Ovary (tissue), 9 donors: ENCODE results near the gene SLC22A15. TPM values are rescaled to one million over a fixed set of nuclear protein-coding genes. Genes with fewer than 3 reads are reported as not detected.

ENCODE experiments used
- DNase-seq, 5 donors: peaks; one replicate each; pipeline ENCODE4 v3.0.0-alpha.2; 2019 to 2020
- H3K27ac ChIP-seq, 2 donors: fragments of 200-600 bp; one replicate each; pipeline versions ENCODE4 v1.5.1 to v1.8.0; 2019 to 2022
- H3K27me3 ChIP-seq: fragments of 200-600 bp; one replicate; pipeline ENCODE4 v1.8.0; 2022
- H3K36me3 ChIP-seq: fragments of 200-600 bp; sonication (generic); one replicate; pipeline ENCODE4 v1.5.1; 2019
- H3K4me1 ChIP-seq: one replicate; pipeline ENCODE4 v1.8.1; 2013; ENCODE audit warnings: mild to moderate bottlenecking, moderate library complexity; ENCODE audit not compliant: insufficient read depth
- H3K4me3 ChIP-seq: fragments of 200-600 bp; sonication (generic); one replicate; pipeline ENCODE4 v1.5.1; 2017
- H3K9me3 ChIP-seq, 2 donors: fragments of 200-600 bp in 1 of 2; sonication (generic) in 1 of 2; one replicate each; pipeline versions ENCODE4 v1.5.1 to v1.8.1; 2013 to 2019; ENCODE audit warnings: mild to moderate bottlenecking in 1 of 2, moderate library complexity in 1 of 2
- EP300 ChIP-seq: sonication (generic); formaldehyde crosslinking; IDR thresholded peaks from one replicate; pipeline ENCODE4 v1.6.1; 2017; ENCODE audit warnings: antibody characterized with exemption
- POLR2A ChIP-seq: fragments of 450-650 bp; IDR thresholded peaks from one replicate; pipeline ENCODE4 v1.6.1; 2017; ENCODE audit warnings: antibody characterized with exemption, mild to moderate bottlenecking, moderate library complexity
- WGBS, 3 donors: extraction: QIAGEN DNeasy Blood & Tissue Kit in 1 of 3; methylation state at CpG; one replicate each; pipeline versions ENCODE4 v1.1.5 to v1.1.7; 2013 to 2017; 5-methylcytosine and 5-hydroxymethylcytosine counted together
- intact Hi-C, 4 donors: fragments of 100-400 bp; cut with DNase I; formaldehyde crosslinking; loops; one replicate each; pipeline versions ENCODE4 v1.11.0 to v1.15.1; 2022 to 2023
- polyA plus RNA-seq, 2 donors: library from polyadenylated mRNA; stranded (reverse); fragments of 200-250 nt in 1 of 2; fragments of 350-450 nt in 1 of 2; fragmentation: Illumina TruSeq in 1 of 2; extraction: RNeasy Lipid Tissue Mini Kit (QIAGEN cat#74804) in 1 of 2; gene quantifications; one replicate each; pipeline ENCODE4 v1.2.3, GENCODE V29; 2013 to 2014
- total RNA-seq, 7 donors: library from RNA; depleted of rRNA in 2 of 7; stranded (reverse); fragments of >200 nt in 2 of 7; fragmentation: NEBNext Ultra II Directional in 3 of 7; extraction: Animal tissue kit (Norgen Biotek cat#: 25700) in 3 of 7; gene quantifications; one replicate each; pipeline versions ENCODE4 v1.1.0 to v1.2.4, GENCODE V29; 2016 to 2023
- TF ChIP-seq, protein P1 (sequence below), 3 donors: fragments of 450-650 bp in 2 of 3; fragments of 200-600 bp in 1 of 3; IDR thresholded peaks; one replicate each; pipeline versions ENCODE4 v1.5.1 to v1.8.0; 2016 to 2022; ENCODE audit warnings: antibody characterized with exemption in 3 of 3, mild to moderate bottlenecking in 1 of 3
- donor health status: DM: no; HTN: no; CAD: no; lungs with moderate emphysema.
- donor health status: DM: no; HTN: no; CAD: no.
- donor health status: Bipolar disorder and iron deficiency.
- donor health status: DM: yes; HTN: yes; CAD: no.
- donor health status: DM: no; HTN: no; CAD: no.
- donor health status: DM: yes; HTN: yes; CAD: no.

Gene SLC22A15
- total and polyA plus RNA-seq, 9 donors = 0.51 to 3.8 (median 1.6) TPM

DNA sequence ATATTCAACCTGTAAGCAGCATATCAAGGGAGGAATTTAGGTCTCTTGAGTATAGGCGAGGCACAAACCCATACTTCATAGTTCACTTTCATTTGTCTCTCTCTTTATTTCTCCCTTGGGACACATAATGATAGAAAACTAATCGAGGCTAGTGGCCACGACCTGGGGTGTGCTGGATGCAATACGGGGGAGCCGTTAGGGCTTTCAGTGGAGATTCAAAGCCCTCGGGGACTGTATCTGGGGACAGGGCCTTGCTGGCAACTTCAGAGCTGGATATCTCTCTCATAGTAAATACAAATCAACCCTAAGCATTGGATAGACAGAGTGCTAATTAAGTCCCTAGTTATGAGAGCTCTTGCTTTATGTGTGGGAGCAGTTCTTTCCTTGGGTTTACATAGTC is 36.9 kb upstream of the SLC22A15 start:
- Histone ChIP-seq H3K36me3 (no peaks in the 10 kb centered on the region), H3K4me1 (no peaks in the 10 kb centered on the region), H3K27me3 (no peaks in the 10 kb centered on the region), H3K4me3 (no peak overlapping the region), H3K9me3 (no peaks in the 10 kb centered on the region), H3K27ac (no peak overlapping the region)
- WGBS, 3 donors = 58 to 66% (median 59%) methylated on average over 6 of the region's 6 CpGs
- DNase-seq = no peak
- intact Hi-C loops = no loop called here
- TF ChIP-seq EP300 (no peak), POLR2A (no peak)
- TF ChIP-seq, protein P1, sequence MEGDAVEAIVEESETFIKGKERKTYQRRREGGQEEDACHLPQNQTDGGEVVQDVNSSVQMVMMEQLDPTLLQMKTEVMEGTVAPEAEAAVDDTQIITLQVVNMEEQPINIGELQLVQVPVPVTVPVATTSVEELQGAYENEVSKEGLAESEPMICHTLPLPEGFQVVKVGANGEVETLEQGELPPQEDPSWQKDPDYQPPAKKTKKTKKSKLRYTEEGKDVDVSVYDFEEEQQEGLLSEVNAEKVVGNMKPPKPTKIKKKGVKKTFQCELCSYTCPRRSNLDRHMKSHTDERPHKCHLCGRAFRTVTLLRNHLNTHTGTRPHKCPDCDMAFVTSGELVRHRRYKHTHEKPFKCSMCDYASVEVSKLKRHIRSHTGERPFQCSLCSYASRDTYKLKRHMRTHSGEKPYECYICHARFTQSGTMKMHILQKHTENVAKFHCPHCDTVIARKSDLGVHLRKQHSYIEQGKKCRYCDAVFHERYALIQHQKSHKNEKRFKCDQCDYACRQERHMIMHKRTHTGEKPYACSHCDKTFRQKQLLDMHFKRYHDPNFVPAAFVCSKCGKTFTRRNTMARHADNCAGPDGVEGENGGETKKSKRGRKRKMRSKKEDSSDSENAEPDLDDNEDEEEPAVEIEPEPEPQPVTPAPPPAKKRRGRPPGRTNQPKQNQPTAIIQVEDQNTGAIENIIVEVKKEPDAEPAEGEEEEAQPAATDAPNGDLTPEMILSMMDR (IDR thresholded peaks at IDR 0.05) = no peak

DNA sequence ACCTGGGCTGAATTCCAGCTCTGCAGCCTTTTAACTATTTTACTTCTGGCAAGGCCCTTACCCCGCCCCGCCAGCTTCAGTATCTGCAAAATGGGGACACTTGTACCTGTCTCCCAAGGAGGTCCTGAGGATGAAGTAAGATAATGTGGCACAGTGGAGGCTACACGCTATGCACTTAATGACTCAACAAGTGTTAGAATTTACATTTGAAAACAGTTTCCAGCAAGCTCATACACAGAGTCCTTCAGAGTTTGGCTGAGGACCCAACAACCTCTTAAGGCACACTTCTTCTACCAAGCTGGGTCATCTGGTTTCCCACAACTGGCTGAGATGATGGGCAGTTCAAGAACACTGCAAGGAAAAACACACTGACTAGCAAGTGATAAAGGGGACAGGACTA is 30.2 kb upstream of the SLC22A15 start:
- WGBS, 3 donors = 25 to 66% (median 36%) methylated on average over 3 of the region's 3 CpGs
- Histone ChIP-seq H3K4me3 (no peak overlapping the region), H3K36me3 (no peaks in the 10 kb centered on the region), H3K27ac (no peak overlapping the region), H3K9me3 (no peaks in the 10 kb centered on the region), H3K27me3 (no peaks in the 10 kb centered on the region), H3K4me1 (no peaks in the 10 kb centered on the region)
- intact Hi-C loops = no loop called here
- TF ChIP-seq POLR2A (no peak), EP300 (no peak)
- TF ChIP-seq, protein P1 (IDR thresholded peaks at IDR 0.05) = no peak
- DNase-seq = no peak

DNA sequence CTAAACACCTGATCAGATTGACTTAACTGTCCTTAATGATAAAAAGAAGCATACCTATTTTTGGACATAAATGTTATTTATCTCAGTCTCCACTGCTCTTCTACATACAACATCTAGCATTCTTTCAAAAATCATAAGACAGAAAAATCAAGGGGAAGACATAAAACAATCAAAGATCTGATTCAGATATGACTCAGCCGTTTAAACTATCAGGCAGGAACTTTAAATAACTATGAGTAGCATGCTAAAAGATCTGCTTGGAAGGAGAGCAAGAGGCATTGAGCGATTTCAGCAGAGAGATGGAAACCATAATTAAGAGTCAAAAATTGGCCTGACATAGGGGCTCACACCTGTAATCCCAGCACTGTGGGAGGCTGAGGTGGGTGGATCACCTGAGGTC is 27.2 kb upstream of the SLC22A15 start:
- intact Hi-C loops = no loop called here
- H3K27me3 ChIP-seq = no peaks in the 10 kb centered on the region
- TF ChIP-seq POLR2A (no peak), EP300 (no peak)
- TF ChIP-seq, protein P1 (IDR thresholded peaks at IDR 0.05) = no peak
- DNase-seq = no peak
- no peak overlapping the region for H3K27ac ChIP-seq
- 65 to 80% (median 74%) methylated on average over 2 of the region's 2 CpGs for WGBS, 3 donors
- no peaks in the 10 kb centered on the region for H3K9me3 ChIP-seq
- no peak overlapping the region for H3K4me3 ChIP-seq
- no peaks in the 10 kb centered on the region for H3K4me1 ChIP-seq
- H3K36me3 ChIP-seq = no peaks in the 10 kb centered on the region

DNA sequence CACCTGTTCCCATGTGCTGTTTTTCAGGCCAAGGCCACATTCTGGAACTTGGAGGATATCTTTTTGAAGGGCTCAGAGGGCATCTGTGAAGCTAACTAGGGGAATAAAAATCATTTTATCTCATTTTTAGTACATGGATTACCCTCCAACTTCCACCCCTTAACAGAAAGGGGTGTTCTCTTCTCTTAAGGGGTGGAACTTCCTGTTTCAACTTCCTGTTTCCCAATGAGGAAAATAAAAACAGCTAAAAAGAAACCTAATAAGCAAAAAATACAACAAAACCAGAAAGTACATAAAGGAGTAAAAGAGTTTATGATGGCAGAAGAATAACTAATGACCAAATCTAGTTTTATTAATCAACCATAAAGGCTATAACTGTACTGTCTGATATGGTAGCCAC is 24.8 kb upstream of the SLC22A15 start:
- no peak for DNase-seq
- Histone ChIP-seq H3K4me1 (no peaks in the 10 kb centered on the region), H3K9me3 (no peaks in the 10 kb centered on the region), H3K27ac (no peak overlapping the region), H3K36me3 (no peaks in the 10 kb centered on the region), H3K27me3 (no peaks in the 10 kb centered on the region), H3K4me3 (no peak overlapping the region)
- intact Hi-C loops = no loop called here
- TF ChIP-seq, protein P1 (IDR thresholded peaks at IDR 0.05) = no peak
- TF ChIP-seq EP300 = no peak

DNA sequence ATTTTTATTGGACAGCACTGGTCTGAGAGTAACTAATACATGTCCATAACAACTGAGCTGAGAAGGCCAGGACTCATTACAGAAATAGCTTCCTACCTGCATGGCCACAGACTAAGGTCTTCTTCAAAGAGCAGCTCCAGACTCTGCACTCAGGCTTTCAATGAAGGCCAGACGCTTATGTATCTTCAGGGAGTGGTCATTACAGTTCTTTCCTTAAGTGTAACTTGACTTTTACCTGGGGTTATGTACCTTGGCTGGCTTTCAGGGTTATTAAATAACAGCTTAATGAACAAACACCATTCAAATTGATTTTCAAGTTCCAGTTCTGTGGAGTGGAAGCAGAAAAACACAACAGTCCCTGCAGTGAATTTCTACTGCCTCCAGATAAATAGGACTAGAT is 23.8 kb upstream of the SLC22A15 start:
- H3K27ac ChIP-seq = no peak overlapping the region
- intact Hi-C loops = no loop called here
- WGBS, 3 donors = 0% methylated on average over 1 of the region's 1 CpG

More for the DNA sequence above, 23.8 kb upstream of the SLC22A15 start:
- H3K4me1 ChIP-seq = no peaks in the 10 kb centered on the region
- no peaks in the 10 kb centered on the region for H3K36me3 ChIP-seq
- TF ChIP-seq EP300 = no peak
- H3K9me3 ChIP-seq = no peaks in the 10 kb centered on the region
- no peak for DNase-seq
- H3K4me3 ChIP-seq = no peak overlapping the region
- no peaks in the 10 kb centered on the region for H3K27me3 ChIP-seq
